Measurements from ENCODE around the gene KIF5A.
A peak's percentile ranks its signal among the peaks of the same experiment; 100 is the strongest.
"Not testable (repeated sequence)": the region's sequence is repeated elsewhere in the genome, so short reads cannot be mapped to it uniquely, and the experiment has no call there.

Gene KIF5A

GRCh38 chr12:57609781-57610553 lies 60.1 kb downstream of the KIF5A start:
- no peak for DNase-seq

GRCh38 chr12:57610554-57611107 lies 60.8 kb downstream of the KIF5A start:
- no peak for DNase-seq

GRCh38 chr12:57611108-57611826 lies 61.4 kb downstream of the KIF5A start, which contains the start of gene ARHGEF25:
Gene ARHGEF25 (plus strand): TSS chr12:57611435. CDS start chr12:57611895, 460 bp downstream.
- no peak for DNase-seq

- no peak for DNase-seq
These were observed 62.2 kb downstream of the KIF5A start for GRCh38 chr12:57611827-57612710.

GRCh38 chr12:57612711-57613426 lies 63.0 kb downstream of the KIF5A start:
- DNase-seq = no peak

- DNase-seq = no peak
These were observed 63.7 kb downstream of the KIF5A start for GRCh38 chr12:57613427-57614109.

- peak in 1 of 2 experiments; percentile 12 for DNase-seq
These were observed 64.5 kb downstream of the KIF5A start for GRCh38 chr12:57614178-57614947.

- no peak for DNase-seq
These were observed 65.2 kb downstream of the KIF5A start for GRCh38 chr12:57614948-57615500.

- DNase-seq = no peak
These were observed 65.8 kb downstream of the KIF5A start for GRCh38 chr12:57615637-57616036.

- DNase-seq = no peak
These were observed 66.7 kb downstream of the KIF5A start for GRCh38 chr12:57616383-57617101.

GRCh38 chr12:57617942-57618341 lies 68.1 kb downstream of the KIF5A start:
- no peak for DNase-seq

GRCh38 chr12:57618431-57618830 lies 68.6 kb downstream of the KIF5A start:
- not testable (repeated sequence) for DNase-seq

GRCh38 chr12:57618966-57619433 lies 69.2 kb downstream of the KIF5A start:
- DNase-seq = no peak

GRCh38 chr12:57619434-57620244 lies 69.8 kb downstream of the KIF5A start:
- DNase-seq = no peak

GRCh38 chr12:57620245-57620935 lies 70.5 kb downstream of the KIF5A start:
- no peak for DNase-seq

GRCh38 chr12:57620936-57621496 lies 71.2 kb downstream of the KIF5A start:
- no peak for DNase-seq

- DNase-seq = peak in 1 of 2 experiments; percentile 22
These were observed 71.9 kb downstream of the KIF5A start for GRCh38 chr12:57621497-57622292.

Data from AML-193 (cell line).